HepG2 (cell line): ENCODE data around the gene KANTR. TPM values are rescaled to one million over a fixed set of nuclear protein-coding genes. Genes with fewer than 3 reads are reported as not detected.

ENCODE experiments used
- ATAC-seq: fragments of 200-7000 bp; cut with Tn5 transposase; 3 replicates; pipeline ENCODE4 v1.9.1; 2020; ENCODE audit warnings: mild to moderate bottlenecking, moderate library complexity
- BruUV-seq: library from RNA; stranded (reverse); fragments of 400-500 nt; replicated peaks from 2 replicates; lab custom pipeline; 2021; lab: Mats Ljungman, UMichigan
- CTCF ChIA-PET: fragments of 300-600 bp; formaldehyde crosslinking; extraction: SDS; loops from one replicate; lab custom pipeline; 2021; ENCODE audit warnings: low total read pairs, inconsistent platforms, low intra/inter-chr PET ratio; lab: Yijun Ruan, JAX
- POLR2A ChIA-PET: fragments of 350-600 bp; sonication (Branson Sonifier 250); formaldehyde crosslinking; loops from one replicate; lab custom pipeline; 2020; ENCODE audit warnings: antibody characterized with exemption, inconsistent platforms; lab: Yijun Ruan, JAX
- DNase-seq: peaks from one replicate; pipeline ENCODE4 v3.0.0-alpha.2; 2015; ENCODE audit warnings: low spot score
- FAIRE-seq: peaks from 3 replicates; lab custom pipeline; 2011; peaks lifted over from hg19 to GRCh38; lab: Jason Lieb, UNC
- H2AFZ ChIP-seq: one replicate; pipeline ENCODE4 v1.6.1; 2011; ENCODE audit warnings: low read length, inconsistent platforms
- H3K27ac ChIP-seq: fragments of 300-600 bp; 3 replicates; pipeline ENCODE4 v1.8.0; 2011; ENCODE audit warnings: mixed run types, mild to moderate bottlenecking, mixed read lengths, low read length, inconsistent platforms; ENCODE audit not compliant: insufficient read depth; ENCODE audit errors: extremely low read length
- H3K27me3 ChIP-seq, 2 experiments: fragments of 200-600 bp in 1 of 2; 2 replicates in 1 of 2; 3 replicates in 1 of 2; pipeline versions ENCODE4 v1.6.0 to v1.8.0; 2011; ENCODE audit warnings: low read length in 2 of 2, mild to moderate bottlenecking in 2 of 2, moderate library complexity in 2 of 2, inconsistent platforms in 1 of 2; ENCODE audit not compliant: insufficient read depth in 2 of 2, control insufficient read depth in 1 of 2
- H3K36me3 ChIP-seq, 2 experiments: fragments of 200-600 bp in 1 of 2; replicated peaks in 1 of 2; 2 replicates in 1 of 2; 3 replicates in 1 of 2; pipeline versions ENCODE4 v1.5.1 to v1.8.0; 2011; ENCODE audit warnings: low read length in 2 of 2, inconsistent platforms in 1 of 2; ENCODE audit not compliant: insufficient read depth in 2 of 2, control insufficient read depth in 1 of 2
- H3K4me1 ChIP-seq: 2 replicates; pipeline ENCODE4 v1.5.1; 2012; ENCODE audit warnings: low read length, inconsistent platforms; ENCODE audit not compliant: insufficient read depth
- H3K4me2 ChIP-seq: 2 replicates; pipeline ENCODE4 v1.6.0; 2011; ENCODE audit warnings: low read depth, low read length, inconsistent platforms
- H3K4me3 ChIP-seq, 3 experiments: fragments of 200-600 bp in 1 of 3; sonication (generic), shearing (Covaris generic) in 1 of 3; replicated peaks in 1 of 3; 2 replicates each; pipeline ENCODE4 v1.5.1; 2011 to 2016; ENCODE audit warnings: low read length in 3 of 3, inconsistent platforms in 2 of 3, low read depth in 2 of 3, mild to moderate bottlenecking in 2 of 3, control low read depth in 1 of 3, mixed read lengths in 1 of 3; ENCODE audit not compliant: insufficient read depth in 1 of 3
- H3K79me2 ChIP-seq: one replicate; pipeline ENCODE4 v1.6.1; 2011; ENCODE audit warnings: low read length, inconsistent platforms; ENCODE audit not compliant: insufficient read depth
- H3K9ac ChIP-seq: 2 replicates; pipeline ENCODE4 v1.6.0; 2011; ENCODE audit warnings: mild to moderate bottlenecking, low read depth, low read length, inconsistent platforms; ENCODE audit not compliant: insufficient read depth
- H3K9me3 ChIP-seq: 2 replicates; pipeline ENCODE4 v1.5.1; 2012; ENCODE audit warnings: mild to moderate bottlenecking, low read length
- H4K20me1 ChIP-seq: 2 replicates; pipeline ENCODE4 v1.6.0; 2011; ENCODE audit warnings: inconsistent platforms, mild to moderate bottlenecking, low read length, moderate library complexity; ENCODE audit not compliant: insufficient read depth
- EZH2 ChIP-seq: conservative IDR thresholded peaks from 2 replicates; pipeline ENCODE4 v1.6.1; 2012; ENCODE audit warnings: mild to moderate bottlenecking, low read depth, low read length, moderate library complexity
- HDAC6 ChIP-seq: fragments of 200-600 bp; sonication (generic); IDR thresholded peaks from 2 replicates; pipeline ENCODE4 v1.7.0; 2017; ENCODE audit warnings: mild to moderate bottlenecking, antibody characterized with exemption, low read length, low read depth
- HMG20B ChIP-seq: conservative IDR thresholded peaks from 2 replicates; pipeline ENCODE4 v1.6.1; 2016; ENCODE audit warnings: missing genetic modification reagents, missing compliant biosample characterization
- HOXA3 ChIP-seq: sonication (generic); formaldehyde crosslinking; IDR thresholded peaks from 2 replicates; pipeline ENCODE4 v1.5.0; 2020; ENCODE audit warnings: missing genetic modification reagents
- ISX ChIP-seq: sonication (generic); formaldehyde crosslinking; conservative IDR thresholded peaks from 2 replicates; pipeline ENCODE4 v1.5.0; 2020; ENCODE audit warnings: missing genetic modification reagents
- JARID2 ChIP-seq: sonication (generic); formaldehyde crosslinking; IDR thresholded peaks from 2 replicates; pipeline ENCODE4 v1.8.1; 2023; ENCODE audit warnings: missing genetic modification reagents, inconsistent platforms; ENCODE audit not compliant: insufficient replicate concordance
- KDM4B ChIP-seq: sonication (generic); formaldehyde crosslinking; IDR thresholded peaks from 2 replicates; pipeline ENCODE4 v1.4.0; 2020; ENCODE audit warnings: missing genetic modification reagents
- MAX ChIP-seq: IDR thresholded peaks from 2 replicates; pipeline ENCODE4 v1.6.1; 2012; ENCODE audit warnings: inconsistent platforms
- MTF1 ChIP-seq: sonication (generic); formaldehyde crosslinking; IDR thresholded peaks from 2 replicates; pipeline ENCODE4 v1.5.0; 2020; ENCODE audit warnings: missing genetic modification reagents
- RFX1 ChIP-seq: fragments of 450-650 bp; IDR thresholded peaks from 2 replicates; pipeline ENCODE4 v1.6.1; 2017
- ZFP62 ChIP-seq: sonication (generic); formaldehyde crosslinking; IDR thresholded peaks from 2 replicates; pipeline ENCODE4 v1.4.0; 2020; ENCODE audit warnings: missing genetic modification reagents
- ZKSCAN5 ChIP-seq: sonication (generic); formaldehyde crosslinking; IDR thresholded peaks from 2 replicates; pipeline ENCODE4 v1.5.1; 2020; ENCODE audit warnings: mild to moderate bottlenecking, missing genetic modification reagents
- ZNF382 ChIP-seq: sonication (generic); formaldehyde crosslinking; IDR thresholded peaks from 2 replicates; pipeline ENCODE4 v1.5.0; 2020; ENCODE audit warnings: missing genetic modification reagents, mild to moderate bottlenecking, borderline replicate concordance
- ZNF451 ChIP-seq: sonication (generic); formaldehyde crosslinking; IDR thresholded peaks from 2 replicates; pipeline ENCODE4 v1.5.0; 2020; ENCODE audit warnings: mild to moderate bottlenecking, missing genetic modification reagents
- ZNF563 ChIP-seq: sonication (generic); formaldehyde crosslinking; IDR thresholded peaks from 2 replicates; pipeline ENCODE4 v1.8.0; 2022; ENCODE audit warnings: mild to moderate bottlenecking, moderate library complexity, missing genetic modification reagents
- ZNF605 ChIP-seq: sonication (generic); formaldehyde crosslinking; IDR thresholded peaks from 2 replicates; pipeline ENCODE4 v1.8.0; 2022; ENCODE audit warnings: mild to moderate bottlenecking, missing genetic modification reagents
- WGBS: methylation state at CpG from one replicate; pipeline ENCODE4 v1.1.6; 2017; ENCODE audit warnings: low lambda C conversion rate; 5-methylcytosine and 5-hydroxymethylcytosine counted together
- in situ Hi-C: cut with HindIII; loops from 2 replicates; pipeline ENCODE4 v1.10.0; 2017; ENCODE audit warnings: low pct_unique_long_range_greater_than_20kb; ENCODE audit not compliant: extremely low pct_ligation_motif_present
- intact Hi-C: fragments of 100-400 bp; cut with micrococcal nuclease; formaldehyde crosslinking; loops from one replicate; pipeline ENCODE4 v1.10.0; 2022; ENCODE audit not compliant: unreplicated experiment
- polyA plus RNA-seq, 8 experiments: library from polyadenylated mRNA; depleted of rRNA in 3 of 8; stranded (reverse) in 7 of 8; unstranded in 1 of 8; fragments of >200 nt; fragmentation: Illumina TruSeq in 4 of 8; extraction: Trizol in 4 of 8; gene quantifications; 2 replicates each; pipeline versions ENCODE4 v1.2.1 to v1.2.3, GENCODE V29; 2011 to 2016; ENCODE audit warnings: low read depth in 4 of 8, missing spikeins in 1 of 8, mixed read lengths in 1 of 8; ENCODE audit not compliant: insufficient read depth in 1 of 8
- total RNA-seq, 5 experiments: library from RNA; depleted of rRNA; stranded (reverse); fragments of >200 nt; fragmentation: Illumina TruSeq; extraction: Trizol; gene quantifications; 2 replicates each; pipeline ENCODE4 v1.2.3, GENCODE V29; 2016; ENCODE audit warnings: low read depth in 1 of 5
- TF ChIP-seq, protein P1 (sequence below): sonication (generic); formaldehyde crosslinking; IDR thresholded peaks from 2 replicates; pipeline ENCODE4 v1.4.0; 2020; ENCODE audit warnings: mild to moderate bottlenecking, missing genetic modification reagents
- TF ChIP-seq, protein P2 (sequence below): sonication (generic); formaldehyde crosslinking; IDR thresholded peaks from 2 replicates; pipeline ENCODE4 v1.8.1; 2023; ENCODE audit warnings: mild to moderate bottlenecking, moderate library complexity, missing genetic modification reagents

The KANTR gene
- total and polyA plus RNA-seq, 2 of the 13 experiments (the other 11 are each of a cell fraction or from before 2014, with no cell fraction given), result 4.4 to 9.0 TPM

- no peaks in the 10 kb centered on the region for H4K20me1 ChIP-seq
- no peak overlapping the region for H3K9ac ChIP-seq
- TF ChIP-seq RFX1 (no peak), KDM4B (CRISPR knock-in tag) (no peak), EZH2 (no peak), MAX (no peak), ZNF605 (no peak), HMG20B (no peak)
- TF ChIP-seq, protein P1, sequence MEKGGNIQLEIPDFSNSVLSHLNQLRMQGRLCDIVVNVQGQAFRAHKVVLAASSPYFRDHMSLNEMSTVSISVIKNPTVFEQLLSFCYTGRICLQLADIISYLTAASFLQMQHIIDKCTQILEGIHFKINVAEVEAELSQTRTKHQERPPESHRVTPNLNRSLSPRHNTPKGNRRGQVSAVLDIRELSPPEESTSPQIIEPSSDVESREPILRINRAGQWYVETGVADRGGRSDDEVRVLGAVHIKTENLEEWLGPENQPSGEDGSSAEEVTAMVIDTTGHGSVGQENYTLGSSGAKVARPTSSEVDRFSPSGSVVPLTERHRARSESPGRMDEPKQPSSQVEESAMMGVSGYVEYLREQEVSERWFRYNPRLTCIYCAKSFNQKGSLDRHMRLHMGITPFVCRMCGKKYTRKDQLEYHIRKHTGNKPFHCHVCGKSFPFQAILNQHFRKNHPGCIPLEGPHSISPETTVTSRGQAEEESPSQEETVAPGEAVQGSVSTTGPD (CRISPR knock-in tag), result no peak
- TF ChIP-seq, all 625 proteins: peak for 0
- no peak overlapping the region for H3K4me3 ChIP-seq
- FAIRE-seq (no peak), DNase-seq (no peak), ATAC-seq (no peak)
- WGBS, result 85% methylated on average over 3 of the region's 3 CpGs
- no peak overlapping the region for H2AFZ ChIP-seq
- no TSS peak for BruUV-seq
- ChIA-PET POLR2A (no interaction called here), CTCF (no interaction called here)
- H3K4me1 ChIP-seq, result 0 out of 2 replicates have a peak, but pooled peaks cover 5% of the 10 kb centered on the region
- no peak overlapping the region for H3K27ac ChIP-seq
- in situ Hi-C loops (no loop called here), intact Hi-C loops (no loop called here)
- H3K27me3 ChIP-seq, result no peaks in the 10 kb centered on the region; a peak in 1 of 5 replicates
- no peaks in the 10 kb centered on the region for H3K36me3 ChIP-seq
- peaks cover 10% of the 10 kb centered on the region for H3K79me2 ChIP-seq
- H3K9me3 ChIP-seq, result no peaks in the 10 kb centered on the region
- H3K4me2 ChIP-seq, result no peak overlapping the region
Observed at GRCh38 chrX:53095796-53096195, 1.9 kb downstream of the KANTR start.

GRCh38 chrX:53114864-53115549, 21.1 kb downstream of the KANTR start:
- DNase-seq (no peak), FAIRE-seq (no peak), ATAC-seq (no peak)
- Histone ChIP-seq H3K79me2 (peaks cover 3% of the 10 kb centered on the region), H3K4me1 (no peaks in the 10 kb centered on the region), H3K4me2 (no peak overlapping the region), H3K36me3 (no peaks in the 10 kb centered on the region), H3K27me3 (no peaks in the 10 kb centered on the region), H2AFZ (no peak overlapping the region), H3K9ac (no peak overlapping the region), H3K9me3 (no peaks in the 10 kb centered on the region), H4K20me1 (no peaks in the 10 kb centered on the region), H3K4me3 (no peak overlapping the region), H3K27ac (no peak overlapping the region)
- POLR2A ChIA-PET, result no interaction called here
- in situ Hi-C loops (no loop called here), intact Hi-C loops (no loop called here)
- no TSS peak for BruUV-seq
- no CpG with 5 or more reads among the region's 6 CpGs for WGBS
- CTCF ChIA-PET, result no interaction called here
- TF ChIP-seq ZNF563 (CRISPR knock-in tag) (no peak), ISX (no peak), ZKSCAN5 (CRISPR knock-in tag) (no peak), HDAC6 (no peak), HOXA3 (CRISPR knock-in tag) (no peak), ZNF382 (no peak), MTF1 (CRISPR knock-in tag) (no peak), ZNF451 (CRISPR knock-in tag) (no peak), JARID2 (no peak), ZFP62 (no peak)
- TF ChIP-seq, protein P2, sequence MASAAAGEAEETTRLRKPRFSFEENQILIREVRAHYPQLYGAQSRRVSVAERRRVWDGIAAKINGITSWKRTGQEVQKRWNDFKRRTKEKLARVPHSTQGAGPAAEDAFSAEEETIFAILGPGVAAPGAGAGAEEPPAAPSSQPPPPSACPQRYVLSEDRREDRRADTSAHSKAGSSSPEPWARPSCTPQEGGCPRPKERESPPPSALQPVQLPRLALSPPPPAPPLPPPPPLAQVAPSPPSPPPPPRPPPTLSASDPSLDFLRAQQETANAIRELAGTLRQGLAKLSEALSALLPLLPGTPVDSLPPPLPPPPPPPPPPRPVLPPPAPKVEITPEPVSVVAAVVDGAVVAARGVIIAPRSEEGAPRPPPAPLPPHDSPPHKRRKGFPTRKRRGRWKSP (CRISPR knock-in tag), result no peak
